ENCODE data around the gene AQP3. TPM values are rescaled to one million over a fixed set of nuclear protein-coding genes. Genes with fewer than 3 reads are reported as not detected.
"Not testable (repeated sequence)": the region's sequence is repeated elsewhere in the genome, so short reads cannot be mapped to it uniquely, and the experiment has no call there.

Gene AQP3
- 163 and 165 TPM in 2 replicates for total RNA-seq

- intact Hi-C loops (cut with micrococcal nuclease): loop anchor here (1.0 kb wide), 6 partner anchors 19 to 157 kb away; partner anchors contain the start of gene NFX1
Observed at GRCh38 chr9:33446946-33447798, at the start of gene AQP3. AQP3 (minus strand) TSS chr9:33447593; CDS start chr9:33447530, 63 bp downstream.

DNA sequence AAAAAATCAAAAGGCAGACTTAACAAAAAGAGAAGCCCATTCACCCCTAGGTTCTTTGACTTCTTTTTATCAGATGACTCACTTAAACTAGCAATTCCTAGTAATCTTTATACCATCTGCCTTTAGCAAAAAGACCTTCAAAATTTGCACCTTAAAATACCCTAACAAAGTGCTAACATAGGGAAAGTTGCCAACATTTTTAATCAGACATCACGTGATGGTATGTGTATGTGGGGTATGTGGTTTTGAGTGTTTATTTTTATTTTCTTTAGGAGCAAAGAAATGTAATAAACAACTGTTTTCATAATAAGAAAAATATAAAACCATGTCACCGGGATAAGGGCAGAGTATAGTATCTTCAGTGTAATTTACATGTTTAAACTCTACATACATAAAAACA is 46.4 kb upstream of the AQP3 start:
- intact Hi-C loops (cut with micrococcal nuclease): not testable (repeated sequence)

DNA sequence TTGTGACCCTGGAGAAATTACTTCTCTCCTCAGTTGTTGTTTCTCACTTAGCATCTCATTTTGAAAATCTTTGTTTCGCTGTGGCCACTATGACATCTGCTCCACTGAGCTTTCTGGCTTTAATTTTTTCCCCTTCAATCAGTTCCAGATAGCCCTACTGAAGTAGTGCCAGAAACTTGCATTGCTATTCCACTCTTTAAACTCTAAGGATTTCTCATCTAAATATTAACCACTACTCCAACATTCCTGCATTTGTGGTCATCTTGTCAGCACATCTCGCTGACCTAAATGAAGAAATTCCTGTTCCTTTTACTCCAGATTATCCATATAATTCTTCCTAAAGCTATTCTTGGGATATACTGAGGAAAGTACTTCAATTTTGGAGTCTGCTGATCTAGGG is 41.7 kb upstream of the AQP3 start:
- intact Hi-C loops (cut with micrococcal nuclease): no loop called here

DNA sequence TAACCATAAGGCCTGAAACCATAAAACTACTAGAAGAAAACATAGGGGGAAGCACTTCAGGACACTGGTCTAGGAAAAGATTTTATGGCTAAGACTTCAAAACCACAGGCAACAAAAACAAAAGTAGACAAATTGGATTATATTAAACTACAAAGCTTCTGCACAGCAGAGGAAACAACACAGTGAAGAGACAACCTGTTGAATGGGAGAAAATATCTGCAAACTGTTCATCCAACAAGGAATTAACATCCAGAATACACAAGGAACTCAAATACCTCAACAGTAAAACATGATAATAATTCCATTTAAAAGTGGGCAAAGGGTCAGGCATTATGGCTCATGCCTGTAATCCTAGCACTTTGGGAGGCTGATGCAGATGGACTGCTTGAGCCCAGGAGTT is 37.9 kb upstream of the AQP3 start:
- intact Hi-C loops (cut with micrococcal nuclease): not testable (repeated sequence)

- intact Hi-C loops (cut with micrococcal nuclease): no loop called here
Observed at GRCh38 chr9:33480976-33481375, 33.6 kb upstream of the AQP3 start.

DNA sequence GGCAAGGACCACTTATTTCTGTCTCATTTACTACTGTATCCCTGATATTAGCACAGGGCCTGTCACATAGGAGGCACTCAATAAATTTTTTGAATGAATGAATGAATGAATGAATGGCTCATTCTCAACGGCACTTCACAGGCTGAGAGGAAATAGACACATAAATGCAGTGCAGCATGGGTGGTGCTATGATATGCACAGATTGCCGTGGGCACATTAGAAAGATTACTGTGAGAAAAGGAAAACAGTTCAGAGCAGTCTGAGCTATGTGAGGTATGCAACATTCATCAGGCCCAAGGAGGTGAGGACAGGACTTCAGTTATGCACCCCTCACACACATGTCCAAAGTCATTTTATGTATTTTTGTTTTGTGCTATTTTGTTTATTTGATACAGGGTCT is 32.7 kb upstream of the AQP3 start:
- intact Hi-C loops (cut with micrococcal nuclease): no loop called here

- intact Hi-C loops (cut with micrococcal nuclease): loop anchor here (10.0 kb wide), 1 partner anchor 648 kb away; the partner anchor contains the start of gene DCAF12
Observed at GRCh38 chr9:33476503-33476902, 29.1 kb upstream of the AQP3 start.

DNA sequence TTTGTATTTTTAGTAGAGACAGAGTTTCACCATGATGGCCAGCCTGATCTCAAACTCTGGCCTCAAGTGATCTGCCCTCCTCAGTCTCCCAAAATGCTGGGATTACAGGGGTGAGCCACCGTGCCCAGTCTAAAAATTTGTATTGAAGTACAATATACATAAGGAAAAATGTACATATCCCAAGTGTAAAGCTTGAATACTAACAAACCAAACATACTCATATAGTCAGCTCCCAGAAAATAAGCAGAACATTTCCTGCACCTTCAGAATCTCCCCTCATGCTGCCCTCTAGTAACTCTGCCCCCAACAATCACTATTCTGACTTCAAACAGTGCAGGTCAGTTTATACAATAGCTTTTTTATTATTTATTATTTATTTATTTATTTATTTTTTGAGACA is 28.0 kb upstream of the AQP3 start:
- intact Hi-C loops (cut with micrococcal nuclease): loop anchor here (2.0 to 10.0 kb wide), 3 partner anchors 41 to 703 kb away; partner anchors contain the start of genes DCAF12 and UBAP1

DNA sequence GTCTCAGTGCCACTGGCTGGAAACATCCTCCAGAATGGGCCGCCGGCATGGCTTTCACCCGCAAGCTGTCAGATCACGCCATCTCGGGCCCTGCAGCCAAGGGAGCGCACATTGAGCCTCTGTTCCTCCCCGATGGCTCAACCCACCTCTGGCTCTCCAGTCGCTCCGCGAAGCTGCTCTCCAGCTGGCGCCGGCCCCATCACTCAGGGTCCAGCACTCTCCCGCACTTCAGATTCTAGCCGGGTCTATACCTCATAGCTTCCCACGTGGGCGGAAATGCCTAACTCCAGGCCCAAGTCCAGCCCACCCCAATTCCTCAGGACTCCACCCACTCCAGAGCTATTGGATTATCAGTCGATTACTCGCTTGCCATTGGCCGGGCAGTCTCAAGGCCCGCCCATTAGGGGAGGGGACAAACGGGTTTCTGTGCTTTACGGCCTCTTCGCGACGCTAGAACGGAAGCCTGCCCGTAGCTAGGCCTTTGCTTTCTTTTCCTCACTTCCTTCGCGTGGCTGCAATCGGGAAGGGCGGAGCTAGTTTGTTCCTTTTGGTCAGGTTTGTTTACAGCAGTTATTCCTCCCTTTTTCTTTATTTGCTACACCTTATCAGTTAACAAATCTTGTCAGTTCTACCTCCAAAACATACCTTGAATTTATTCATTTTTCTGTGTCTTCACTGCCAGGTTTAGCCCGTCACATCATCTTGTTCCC is 26.4 kb upstream of the AQP3 start, which contains the start of gene NOL6:
TSS of gene NOL6 (minus strand) at position 282 of the 710 bp plus-strand sequence. CDS start at position 200, 82 bp downstream.
- intact Hi-C loops (cut with micrococcal nuclease): loop anchor here (1.0 to 10.0 kb wide), 21 partner anchors 20 to 1194 kb away; partner anchors contain the start of genes APTX, B4GALT1, BAG1 and DCAF12

DNA sequence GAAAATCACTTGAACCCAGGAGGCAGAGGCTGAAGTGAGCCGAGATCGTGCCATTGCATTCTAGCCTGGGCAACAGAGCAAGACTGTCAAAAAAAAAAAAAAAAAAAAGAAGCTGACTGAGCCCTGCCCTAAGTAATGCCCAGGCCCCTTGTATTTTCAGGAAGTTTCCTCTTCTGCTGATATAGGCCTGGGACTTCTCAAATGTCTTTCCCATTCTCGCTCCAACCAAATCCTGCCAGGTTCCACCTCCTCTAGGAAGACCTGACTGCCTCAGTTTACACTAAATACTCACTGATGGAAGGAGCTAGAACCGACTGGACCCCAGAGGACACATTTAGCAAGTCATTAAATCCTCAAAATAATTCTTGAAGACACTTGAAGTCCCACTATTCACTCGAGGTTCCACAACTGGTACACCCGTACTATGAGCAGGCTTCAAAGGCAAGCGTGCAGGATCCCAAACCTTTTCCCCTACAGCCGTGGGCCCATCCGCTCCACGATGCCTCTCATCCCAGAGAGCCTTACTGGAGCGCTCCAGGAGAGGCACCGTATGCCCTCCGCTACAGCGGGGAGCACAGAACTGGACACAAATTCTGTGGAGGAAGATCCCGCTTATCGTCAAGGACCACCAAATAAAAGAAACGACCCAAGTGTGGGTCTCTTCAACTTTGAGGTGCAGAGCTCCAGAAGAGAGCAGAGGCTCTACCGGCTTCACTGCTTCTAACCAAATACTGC is 25.7 kb upstream of the AQP3 start:
- intact Hi-C loops (cut with micrococcal nuclease): loop anchor here (1.0 to 10.0 kb wide), 16 partner anchors 20 to 1194 kb away; partner anchors contain the start of genes APTX, B4GALT1, BAG1 and DCAF12

DNA sequence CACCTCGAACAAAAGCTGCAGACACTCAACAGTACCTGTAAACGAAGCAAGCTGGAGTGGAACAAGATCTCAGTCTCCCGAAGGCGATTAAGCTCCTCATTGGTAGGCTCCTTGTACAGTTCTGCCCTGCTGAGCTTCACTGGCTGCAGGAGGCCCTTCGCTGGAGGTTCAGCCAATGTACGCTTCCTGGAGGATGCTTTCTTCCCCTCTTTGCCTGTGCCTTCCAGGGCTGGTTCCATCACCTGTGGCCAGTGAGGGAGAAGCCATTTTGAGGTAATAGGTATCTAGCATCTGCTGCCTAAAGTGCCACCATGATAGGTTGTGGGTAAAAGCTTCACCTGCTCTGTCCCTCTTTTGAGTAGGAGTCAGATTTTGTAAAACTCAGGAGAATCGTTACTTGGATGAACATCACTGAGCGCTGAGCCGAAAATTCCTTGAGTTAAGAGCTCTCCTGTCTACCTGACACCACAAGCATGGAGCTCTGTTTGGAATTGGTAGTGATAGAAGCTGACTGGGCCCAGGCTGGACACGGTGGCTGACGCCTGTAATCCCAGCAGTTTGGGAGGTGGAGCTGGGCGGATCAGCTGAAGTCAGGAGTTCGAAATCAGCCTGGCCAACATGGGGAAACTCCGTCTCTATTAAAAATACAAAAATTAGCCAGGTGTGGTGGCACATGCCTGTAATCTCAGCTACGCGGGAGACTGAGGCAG is 24.9 kb upstream of the AQP3 start:
- intact Hi-C loops (cut with micrococcal nuclease): loop anchor here (2.0 to 10.0 kb wide), 8 partner anchors 305 to 1195 kb away; partner anchors contain the start of genes B4GALT1, DCAF12, DNAI1 and FAM219A

GRCh38 chr9:33471361-33471760 is 24.0 kb upstream of the AQP3 start:
- intact Hi-C loops (cut with micrococcal nuclease): loop anchor here (5.0 to 10.0 kb wide), 6 partner anchors 304 to 1196 kb away; partner anchors contain the start of genes B4GALT1, DCAF12, DNAI1 and FAM219A

GRCh38 chr9:33469891-33470290 is 22.5 kb upstream of the AQP3 start:
- intact Hi-C loops (cut with micrococcal nuclease): loop anchor here (5.0 to 10.0 kb wide), 6 partner anchors 303 to 1197 kb away; partner anchors contain the start of genes B4GALT1, DCAF12, DNAI1 and FAM219A

DNA sequence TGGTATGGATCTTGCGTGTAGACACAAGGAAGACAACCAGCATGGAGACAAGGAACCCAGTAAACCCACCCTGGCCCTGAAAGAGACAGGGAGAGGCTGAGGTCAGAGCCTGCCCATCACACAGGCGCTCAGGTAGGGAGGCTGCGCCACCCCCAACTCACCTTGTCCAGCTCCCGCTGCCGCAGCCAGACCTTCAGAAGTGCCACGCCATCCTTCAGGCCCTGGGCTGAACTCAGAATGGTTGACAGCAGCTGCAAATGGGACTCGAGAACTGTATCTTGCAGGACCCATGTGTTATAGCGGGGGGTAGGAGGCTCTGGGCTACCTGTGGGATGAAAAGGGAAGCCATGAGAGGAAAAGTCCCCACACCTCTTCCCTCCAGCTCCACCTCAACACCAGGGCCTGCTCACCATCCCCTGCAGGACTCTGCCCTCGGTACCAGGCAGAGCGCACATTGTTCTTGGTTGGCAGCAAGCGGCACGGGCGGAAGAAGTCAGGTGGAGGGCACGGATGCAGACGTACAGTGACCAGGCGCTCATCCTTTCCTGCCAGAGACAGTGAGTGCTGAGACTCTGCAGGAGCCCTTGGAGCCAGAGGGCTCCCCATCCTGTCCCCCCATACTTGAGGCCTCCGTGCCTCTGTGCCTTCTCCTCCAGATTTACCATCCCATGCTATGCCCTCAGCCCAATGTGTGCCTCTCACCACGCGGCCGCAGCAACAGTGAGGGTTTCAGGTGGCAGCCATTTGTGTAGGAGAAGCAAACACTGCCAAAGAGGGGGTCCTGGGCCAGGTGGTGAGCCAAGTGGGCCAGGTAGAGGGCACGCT is 21.6 kb upstream of the AQP3 start:
- intact Hi-C loops (cut with micrococcal nuclease): no loop called here

DNA sequence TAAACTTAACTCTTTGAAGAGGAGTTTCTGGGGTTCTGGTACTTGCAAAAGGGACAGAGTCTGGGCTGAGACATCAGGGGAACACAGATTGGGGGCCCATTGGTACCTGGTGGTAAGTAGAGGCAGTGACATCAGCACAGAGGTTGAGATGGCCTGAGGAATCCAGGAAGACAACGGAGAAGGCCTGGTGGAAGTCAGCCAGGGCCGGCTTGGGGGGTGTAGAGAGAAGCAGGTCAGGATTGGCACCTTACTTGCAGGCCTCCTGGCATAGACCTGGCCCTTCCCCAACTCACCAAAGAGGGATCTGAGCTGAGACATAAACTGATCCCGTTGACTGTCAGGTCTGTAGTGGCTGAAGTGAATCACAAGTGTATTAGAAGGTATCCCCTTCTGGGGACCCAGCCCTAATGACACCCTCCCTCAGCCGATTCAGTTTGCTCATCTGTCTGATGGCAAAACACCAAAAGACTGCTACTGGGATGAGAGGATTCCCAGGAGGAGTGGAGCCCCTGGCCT is 20.9 kb upstream of the AQP3 start:
- intact Hi-C loops (cut with micrococcal nuclease): no loop called here

DNA sequence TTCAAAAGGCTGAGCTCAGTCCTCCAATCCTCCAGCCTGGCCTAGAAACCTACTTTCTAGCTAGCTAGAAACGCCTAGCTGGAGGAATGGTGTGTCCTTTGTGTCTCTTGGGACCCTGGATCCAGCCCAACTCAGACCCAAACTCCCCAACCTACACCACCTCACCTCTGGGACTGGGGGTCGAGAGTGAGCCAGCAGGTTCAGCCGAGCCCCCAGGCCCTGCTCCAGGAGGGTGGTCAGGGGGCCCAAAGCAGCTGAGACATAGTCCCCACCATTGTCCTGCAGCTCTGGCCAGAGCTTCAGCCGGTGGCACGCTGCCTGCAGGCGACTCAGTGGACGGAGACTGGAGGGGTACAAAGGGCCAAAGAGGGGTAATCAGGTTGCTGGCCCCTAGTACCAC is 20.1 kb upstream of the AQP3 start:
- intact Hi-C loops (cut with micrococcal nuclease): no loop called here

DNA sequence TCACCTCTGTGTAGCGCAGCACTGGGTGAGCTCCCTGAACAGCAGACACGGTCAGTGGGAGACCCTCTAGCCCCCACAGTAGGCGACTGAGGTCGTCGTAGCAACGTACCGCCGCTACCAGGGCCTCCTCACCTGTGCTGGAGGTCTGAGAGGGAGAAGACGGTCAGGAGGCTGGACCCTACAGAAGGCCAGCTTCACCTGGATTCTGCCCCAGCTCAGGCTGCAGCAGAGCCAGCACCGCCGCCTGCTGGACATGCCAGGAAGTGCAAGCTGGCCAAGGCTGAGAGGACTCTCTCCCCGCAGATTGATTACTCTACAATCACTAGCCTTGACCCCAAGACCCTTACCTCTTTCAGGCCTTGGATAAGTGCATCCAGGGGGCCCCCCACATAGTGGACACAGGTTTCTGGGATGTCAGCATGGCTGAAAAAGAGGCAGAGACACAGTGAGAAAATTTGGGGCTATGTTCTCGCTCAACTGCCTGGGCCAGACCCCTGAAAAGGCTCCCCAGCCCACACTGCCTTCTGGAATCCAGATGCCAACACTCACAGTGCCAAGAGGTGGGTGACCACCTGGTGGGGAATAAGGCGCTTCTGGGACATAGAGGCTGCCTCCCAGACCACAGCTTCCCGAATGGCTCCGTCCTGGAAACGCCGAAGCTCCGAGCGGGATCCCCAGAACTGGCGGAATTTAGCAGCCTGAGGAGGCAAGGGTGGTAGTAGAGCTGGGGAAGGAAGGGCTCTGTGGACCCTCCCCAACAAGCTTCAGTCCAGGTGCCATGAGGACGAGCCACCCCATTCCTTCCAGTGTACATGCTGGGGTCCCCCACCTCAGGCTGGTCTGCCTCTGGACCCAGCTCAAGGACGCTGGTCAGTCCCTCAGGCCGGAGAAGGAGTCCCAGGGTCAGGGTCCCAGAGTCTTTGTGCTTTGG is 19.4 kb upstream of the AQP3 start:
- intact Hi-C loops (cut with micrococcal nuclease): loop anchor here (1.0 kb wide), 3 partner anchors 21 to 92 kb away; no protein-coding TSS in a partner anchor

Measured in T-helper 1 cell treated with Interleukin-12 subunit alpha and Interleukin-12 subunit beta and Interleukin-4 antibody, amounts not matched to agents 30 ng/mL and 1 ng/mL, for 36 hours (primary cell).